Smooth muscle cell (in vitro differentiated cells): ENCODE results near the gene GPR162. TPM values are rescaled to one million over a fixed set of nuclear protein-coding genes. Genes with fewer than 3 reads are reported as not detected.
A peak's percentile ranks its signal among the peaks of the same experiment; 100 is the strongest.

Experiments
- DNase-seq: peaks from one replicate; lab custom pipeline; 2025; ENCODE audit not compliant: unreplicated experiment; lab: John Stamatoyannopoulos, UW
- H2AFZ ChIP-seq: fragments of 200-600 bp; sonication (generic); 2 replicates; pipeline ENCODE4 v1.6.0; 2016; ENCODE audit warnings: antibody characterized with exemption, low read depth, mild to moderate bottlenecking
- H3F3A ChIP-seq: fragments of 200-600 bp; sonication (generic); 2 replicates; pipeline ENCODE4 v1.6.0; 2017; ENCODE audit warnings: antibody characterized with exemption, low read depth
- H3K27ac ChIP-seq: fragments of 200-600 bp; sonication (generic); 2 replicates; pipeline ENCODE4 v1.5.1; 2016; ENCODE audit warnings: low read depth, mild to moderate bottlenecking
- H3K27me3 ChIP-seq: fragments of 200-600 bp; sonication (generic); 2 replicates; pipeline ENCODE4 v1.6.1; 2016; ENCODE audit warnings: low read depth, mild to moderate bottlenecking
- H3K36me3 ChIP-seq: fragments of 200-600 bp; sonication (generic); 2 replicates; pipeline ENCODE4 v1.5.1; 2016; ENCODE audit warnings: low read depth
- H3K4me1 ChIP-seq: fragments of 200-600 bp; sonication (generic); 2 replicates; pipeline ENCODE4 v1.5.1; 2016; ENCODE audit warnings: low read depth
- H3K4me2 ChIP-seq: fragments of 200-600 bp; sonication (generic); 2 replicates; pipeline ENCODE4 v1.6.0; 2016; ENCODE audit warnings: mild to moderate bottlenecking
- H3K4me3 ChIP-seq: fragments of 200-600 bp; sonication (generic); 2 replicates; pipeline ENCODE4 v1.5.1; 2016; ENCODE audit warnings: mild to moderate bottlenecking
- H3K79me2 ChIP-seq: fragments of 200-600 bp; sonication (generic); 2 replicates; pipeline ENCODE4 v1.6.0; 2016; ENCODE audit warnings: low read depth, mild to moderate bottlenecking
- H3K9ac ChIP-seq: fragments of 200-600 bp; sonication (generic); 2 replicates; pipeline ENCODE4 v1.6.0; 2016; ENCODE audit warnings: low read depth
- H3K9me3 ChIP-seq: fragments of 200-600 bp; sonication (generic); replicated peaks from 2 replicates; pipeline ENCODE4 v1.5.1; 2016; ENCODE audit warnings: low read depth
- H4K20me1 ChIP-seq: fragments of 200-600 bp; sonication (generic); 2 replicates; pipeline ENCODE4 v1.6.0; 2016; ENCODE audit warnings: low read depth
- CTCF ChIP-seq: fragments of 200-600 bp; sonication (generic); IDR thresholded peaks from 2 replicates; pipeline ENCODE4 v1.5.1; 2017; ENCODE audit warnings: borderline replicate concordance, mild to moderate bottlenecking, antibody characterized with exemption; ENCODE audit not compliant: insufficient read depth, poor library complexity, severe bottlenecking
- whole genome bisulfite sequencing: methylation state at CpG from one replicate; pipeline ENCODE4 v1.1.7; 2016; ENCODE audit warnings: low lambda C conversion rate; 5-methylcytosine and 5-hydroxymethylcytosine counted together
- polyA plus RNA-seq: library from polyadenylated mRNA; unstranded; fragments of >200 nt; fragmentation: Nextera tagmentation; extraction: Ambion mirVana; gene quantifications from 2 replicates; pipeline ENCODE4 v1.2.1, GENCODE V29; 2016
- total RNA-seq: library from RNA; depleted of rRNA; stranded (reverse); fragments of >200 nt; gene quantifications from 2 replicates; pipeline ENCODE4 v1.2.3, GENCODE V29; 2014

GPR162 gene
- total and polyA plus RNA-seq, 2 experiments from 2014 or later = 0.76 to 2.1 TPM

- TF ChIP-seq CTCF = no peak
- Histone ChIP-seq H3K79me2 (no peaks in the 10 kb centered on the region), H3K4me1 (peaks cover 17% of the 10 kb centered on the region), H3K27ac (no peak overlapping the region), H4K20me1 (no peaks in the 10 kb centered on the region), H2AFZ (no peak overlapping the region), H3K9me3 (no peaks in the 10 kb centered on the region), H3K36me3 (no peaks in the 10 kb centered on the region), H3K4me2 (no peak overlapping the region), H3K4me3 (no peak overlapping the region), H3K27me3 (no peaks in the 10 kb centered on the region), H3K9ac (no peak overlapping the region), H3F3A (no peaks in the 10 kb centered on the region)
- DNase-seq = no peak
- WGBS = 94% methylated on average over 12 of the region's 12 CpGs
Measured at GRCh38 chr12:6790496-6791150, 31.0 kb upstream of the GPR162 start.

GRCh38 chr12:6791931-6792520, 29.6 kb upstream of the GPR162 start:
- no peak for TF ChIP-seq CTCF
- no peaks in the 10 kb centered on the region for H3F3A ChIP-seq
- H3K4me3 ChIP-seq = no peak overlapping the region
- peaks cover 13% of the 10 kb centered on the region for H3K4me1 ChIP-seq
- no peak for DNase-seq
- H4K20me1 ChIP-seq = no peaks in the 10 kb centered on the region
- H3K9me3 ChIP-seq = no peaks in the 10 kb centered on the region
- peak overlapping the region; percentile 49 for H3K4me2 ChIP-seq
- 93% methylated on average over 13 of the region's 13 CpGs for WGBS
- H3K27ac ChIP-seq = no peak overlapping the region
- no peaks in the 10 kb centered on the region for H3K27me3 ChIP-seq
- no peaks in the 10 kb centered on the region for H3K36me3 ChIP-seq
- H2AFZ ChIP-seq = peak overlapping the region; percentile 56
- no peak overlapping the region for H3K9ac ChIP-seq
- no peaks in the 10 kb centered on the region for H3K79me2 ChIP-seq

GRCh38 chr12:6792522-6793201, 29.0 kb upstream of the GPR162 start:
- H3K4me1 ChIP-seq = peaks cover 13% of the 10 kb centered on the region
- H2AFZ ChIP-seq = peak overlapping the region; percentile 56
- no peak for TF ChIP-seq CTCF
- no peaks in the 10 kb centered on the region for H3K9me3 ChIP-seq
- DNase-seq = no peak
- no peaks in the 10 kb centered on the region for H3K27me3 ChIP-seq
- H3K4me2 ChIP-seq = peak overlapping the region; percentile 49
- H3K4me3 ChIP-seq = no peak overlapping the region
- H3K9ac ChIP-seq = no peak overlapping the region
- H3K36me3 ChIP-seq = no peaks in the 10 kb centered on the region
- H3K79me2 ChIP-seq = no peaks in the 10 kb centered on the region
- no peaks in the 10 kb centered on the region for H4K20me1 ChIP-seq
- H3F3A ChIP-seq = no peaks in the 10 kb centered on the region
- WGBS = 54% methylated on average over 12 of the region's 12 CpGs
- no peak overlapping the region for H3K27ac ChIP-seq
